GM19035 (cell line): ENCODE measurements around the gene TMEM98.
"Not testable (repeated sequence)": the region's sequence is repeated elsewhere in the genome, so short reads cannot be mapped to it uniquely, and the experiment has no call there.

Experiments used
- ATAC-seq: cut with Tn5 transposase; IDR thresholded peaks from one replicate; pipeline ENCODE4 v1.9.1; 2021; ENCODE audit not compliant: unreplicated experiment

TMEM98 gene

DNA sequence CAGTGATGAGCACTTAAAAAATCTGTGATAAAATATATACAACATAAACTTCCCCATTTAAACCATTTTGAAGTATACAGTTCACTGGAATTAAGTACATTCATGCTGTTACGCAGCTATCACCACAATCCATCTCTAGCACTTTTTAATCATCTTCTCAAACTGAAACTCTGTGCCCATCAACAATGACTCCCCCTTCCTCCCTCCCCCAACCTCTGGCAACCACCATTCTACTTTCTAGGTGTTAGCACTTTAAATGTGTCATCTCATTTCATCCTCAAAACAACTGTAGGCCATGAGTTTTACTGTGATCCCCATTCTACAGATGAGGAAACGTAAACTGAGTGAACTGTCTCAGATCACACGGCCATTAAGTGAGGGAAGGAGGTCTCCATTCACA lies 13.8 kb upstream of the TMEM98 start:
- ATAC-seq, result no peak

- no peak for ATAC-seq
These were observed 12.7 kb upstream of the TMEM98 start for GRCh38 chr17:32915245-32915644.

DNA sequence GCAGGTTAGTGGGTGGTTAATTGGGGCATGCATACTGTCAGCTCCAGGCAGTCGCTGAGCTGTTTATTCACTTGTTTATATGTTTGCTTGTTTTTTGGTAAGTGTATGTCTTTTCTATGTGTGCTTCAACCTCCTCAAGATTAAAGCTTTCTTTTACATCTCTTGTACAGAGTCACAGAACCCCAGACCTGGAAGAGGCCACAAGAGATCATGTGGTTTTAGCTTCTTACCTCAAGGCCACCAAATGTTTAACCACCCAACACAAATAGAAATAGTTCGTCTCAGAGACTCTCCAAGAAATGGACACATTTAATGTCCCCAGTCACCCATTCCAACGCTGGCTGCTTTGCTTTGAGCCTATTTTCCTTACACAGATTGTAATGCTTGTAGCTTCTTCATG lies 11.8 kb upstream of the TMEM98 start:
- no peak for ATAC-seq

DNA sequence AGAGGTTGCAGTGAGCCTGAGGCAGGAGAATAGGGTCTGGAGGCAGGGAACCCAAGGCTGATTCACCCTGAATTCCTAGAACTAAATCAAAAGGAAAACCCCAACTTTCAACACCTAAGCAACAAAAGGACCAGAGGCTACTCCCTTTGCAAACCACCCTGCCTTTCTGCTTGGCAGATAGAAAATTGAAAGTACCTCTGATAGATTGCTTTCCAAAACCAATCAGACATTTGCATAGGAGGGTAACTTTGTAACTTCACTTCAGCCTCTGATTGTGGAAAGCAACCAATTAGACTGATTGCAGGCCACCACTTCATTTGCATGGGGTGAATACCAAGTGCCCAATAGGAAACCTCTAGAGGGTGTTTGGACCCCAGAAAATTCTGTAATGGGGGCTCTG lies 10.9 kb upstream of the TMEM98 start:
- no peak for ATAC-seq

GRCh38 chr17:32917842-32918241 lies 10.1 kb upstream of the TMEM98 start:
- no peak for ATAC-seq

- ATAC-seq, result not testable (repeated sequence)
These were observed 8.1 kb upstream of the TMEM98 start for GRCh38 chr17:32919876-32920275.

- ATAC-seq, result no peak
These were observed 7.7 kb upstream of the TMEM98 start for GRCh38 chr17:32920293-32920692.

- no peak for ATAC-seq
These were observed 6.9 kb upstream of the TMEM98 start for GRCh38 chr17:32921017-32921416.

DNA sequence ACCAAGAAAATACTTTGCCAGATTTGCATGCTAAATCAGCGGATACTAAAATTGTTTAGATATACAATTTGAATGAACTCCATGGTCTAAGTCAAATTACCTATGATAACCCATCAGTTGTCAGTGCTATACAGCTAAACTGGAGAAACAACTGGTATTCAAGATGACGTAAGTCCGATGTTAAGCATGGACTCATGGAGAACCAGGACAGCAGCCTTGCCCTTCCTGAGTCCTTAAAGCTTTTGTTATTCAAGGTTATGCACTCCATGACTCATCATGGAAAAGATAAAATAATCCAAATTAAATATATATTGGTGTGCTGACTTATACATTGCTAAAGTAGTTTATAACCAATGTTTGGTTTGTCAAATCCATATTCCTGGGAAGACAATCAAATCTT lies 4.0 kb upstream of the TMEM98 start:
- not testable (repeated sequence) for ATAC-seq

DNA sequence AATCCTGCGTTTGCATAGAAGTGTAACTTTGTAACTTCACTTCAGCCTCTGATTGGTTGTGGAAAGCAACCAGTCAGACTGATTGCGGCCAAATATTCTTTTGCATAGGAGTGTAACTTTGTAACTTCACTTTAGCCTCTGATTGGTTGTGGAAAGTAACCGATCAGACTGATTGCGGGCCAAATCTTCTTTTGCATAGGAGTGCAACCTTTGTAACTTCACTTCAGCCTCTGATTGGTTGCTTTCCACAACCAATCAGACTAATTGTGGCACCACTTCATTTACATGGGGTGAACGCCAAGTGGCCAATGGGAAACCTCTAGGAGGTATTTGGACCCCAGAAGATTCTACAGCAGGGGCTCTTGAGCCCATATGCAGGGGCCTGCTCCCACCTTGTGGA lies 1.8 kb upstream of the TMEM98 start:
- ATAC-seq, result no peak

DNA sequence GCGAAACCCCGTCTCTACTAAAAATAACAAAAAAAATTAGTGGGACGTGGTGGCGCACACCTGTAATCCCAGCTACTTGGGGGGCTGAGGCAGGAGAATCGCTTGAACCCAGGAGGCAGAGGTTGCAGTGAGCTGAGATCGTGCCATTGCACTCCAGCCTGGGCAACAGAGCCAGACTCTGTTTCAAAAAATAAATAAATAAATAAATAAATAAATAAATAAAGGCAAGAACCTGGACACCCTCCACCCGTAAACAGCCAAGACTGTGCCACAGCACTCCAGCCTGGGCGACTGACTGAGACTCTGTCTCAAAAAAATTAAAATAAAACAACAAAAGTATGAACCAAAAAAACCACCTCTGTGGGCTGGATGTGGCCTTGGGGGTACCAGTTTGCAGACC lies 1.2 kb upstream of the TMEM98 start:
- not testable (repeated sequence) for ATAC-seq

GRCh38 chr17:32927201-32927723 lies 691 bp upstream of the TMEM98 start:
- ATAC-seq, result no peak

DNA sequence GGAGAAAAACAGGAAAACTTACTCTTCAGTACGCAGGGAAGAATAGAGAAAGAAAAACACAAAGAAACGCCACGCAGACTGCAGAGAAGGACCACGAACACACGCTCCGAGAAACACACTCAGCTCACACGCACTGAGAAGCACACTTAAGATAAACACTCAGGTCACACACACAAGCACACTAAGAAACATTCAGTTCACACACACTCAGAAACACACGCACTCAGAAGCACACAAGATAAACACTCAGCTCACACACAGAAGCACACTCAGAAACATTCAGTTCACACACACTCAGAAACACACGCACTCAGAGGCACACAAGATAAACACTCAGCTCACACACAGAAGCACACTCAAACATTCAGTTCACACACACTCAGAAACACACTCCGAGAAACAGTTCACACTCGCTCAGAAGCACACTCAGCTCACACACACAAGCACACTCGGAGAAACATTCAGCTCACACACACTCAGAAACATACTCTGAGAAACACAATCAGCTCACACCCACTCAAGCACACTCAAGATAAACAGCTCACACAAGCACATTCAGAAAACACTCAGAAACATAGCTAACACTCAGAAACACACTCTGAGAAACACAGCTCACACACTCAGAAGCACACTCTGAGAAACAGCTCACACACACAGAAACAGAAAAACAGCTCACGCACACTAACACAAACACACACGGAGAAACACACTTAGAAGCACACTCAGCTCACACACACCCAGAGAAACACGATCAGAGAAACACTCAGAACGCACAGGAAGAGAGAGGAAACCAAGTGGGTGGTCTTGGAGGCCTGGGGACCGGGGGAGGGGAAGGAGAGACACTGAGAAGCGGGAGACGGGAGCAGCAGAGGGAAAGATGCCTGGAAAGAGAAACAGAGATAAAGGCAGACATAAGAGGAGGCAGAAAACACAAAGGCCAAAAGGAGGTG lies 908 bp downstream of the TMEM98 start:
- ATAC-seq, result no peak

DNA sequence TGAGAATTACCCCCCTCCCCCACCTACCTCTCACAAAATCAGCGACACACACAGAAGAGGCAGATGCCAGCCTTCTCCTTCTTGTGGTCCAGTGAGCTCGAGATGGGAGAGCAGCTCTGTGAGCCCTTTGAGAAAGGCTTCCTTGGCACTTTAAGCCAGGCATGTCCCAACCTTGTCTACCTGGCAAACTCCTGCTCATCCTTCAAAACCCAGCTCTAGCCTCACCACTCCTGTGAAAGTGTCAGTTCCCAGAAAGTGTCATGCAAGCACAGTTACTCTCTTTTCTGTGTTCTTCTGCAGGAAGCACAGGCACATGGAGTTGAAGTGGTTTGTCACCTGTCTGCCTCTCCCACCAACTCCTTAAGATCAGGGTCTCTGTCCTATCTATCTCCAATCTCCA lies 1.6 kb downstream of the TMEM98 start:
- ATAC-seq, result no peak

- ATAC-seq, result no peak
These were observed 2.6 kb downstream of the TMEM98 start for GRCh38 chr17:32930512-32930911.

- ATAC-seq, result no peak
These were observed 3.7 kb downstream of the TMEM98 start for GRCh38 chr17:32931686-32932085.

- no peak for ATAC-seq
These were observed 5.9 kb downstream of the TMEM98 start for GRCh38 chr17:32933881-32934280.

GRCh38 chr17:32935726-32936125 lies 7.8 kb downstream of the TMEM98 start:
- no peak for ATAC-seq

- no peak for ATAC-seq
These were observed 8.4 kb downstream of the TMEM98 start for GRCh38 chr17:32936186-32936893.

DNA sequence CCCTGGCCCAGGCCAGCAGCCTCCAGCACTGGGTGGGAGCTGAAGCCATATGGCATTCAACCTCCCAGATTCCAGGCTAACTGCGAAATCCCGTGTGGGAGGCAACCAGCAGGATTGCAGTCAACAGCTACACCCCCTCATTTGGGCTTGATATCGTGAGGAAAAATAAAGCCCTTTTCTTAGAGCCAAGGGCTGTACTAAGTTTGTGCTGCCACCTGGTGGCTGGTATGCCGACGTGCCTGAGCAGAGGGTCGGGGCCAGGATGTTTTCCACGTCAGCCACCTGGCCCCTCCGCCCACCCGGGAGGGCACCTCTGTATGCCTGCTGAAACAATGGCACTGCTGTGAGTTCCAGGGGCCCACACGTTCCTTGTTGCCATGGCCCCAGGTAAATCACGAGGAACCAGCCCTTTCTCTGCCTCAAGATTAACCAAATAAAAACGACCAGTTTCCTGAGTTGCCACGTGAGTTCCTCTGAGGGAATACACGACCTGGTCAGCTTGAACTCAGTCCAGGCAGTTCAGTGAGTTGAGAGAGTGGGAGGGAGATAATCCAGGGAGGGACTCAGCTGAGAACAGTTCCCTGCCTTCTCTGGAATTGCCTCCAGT lies 9.0 kb downstream of the TMEM98 start:
- no peak for ATAC-seq

- no peak for ATAC-seq
These were observed 12.9 kb downstream of the TMEM98 start for GRCh38 chr17:32940706-32941390.
